GM18858 (cell line): ENCODE data around the gene LCE5A.
"Not testable (repeated sequence)": the region's sequence is repeated elsewhere in the genome, so short reads cannot be mapped to it uniquely, and the experiment has no call there.

Experiments
- ATAC-seq: cut with Tn5 transposase; IDR thresholded peaks from one replicate; pipeline ENCODE4 v1.9.1; 2021; ENCODE audit not compliant: unreplicated experiment

LCE5A gene

GRCh38 chr1:152510503-152510902 is at the start of gene LCE5A:
Gene LCE5A, plus strand, starts transcription at chr1:152510803. Its CDS starts 732 bp downstream, at chr1:152511535.
- ATAC-seq: no peak

GRCh38 chr1:152461544-152461943 is 49.1 kb upstream of the LCE5A start:
- ATAC-seq: no peak

GRCh38 chr1:152462636-152463035 is 48.0 kb upstream of the LCE5A start:
- no peak for ATAC-seq

GRCh38 chr1:152466217-152466616 is 44.4 kb upstream of the LCE5A start:
- ATAC-seq: no peak

GRCh38 chr1:152473887-152474537 is 36.6 kb upstream of the LCE5A start:
- ATAC-seq: no peak

- no peak for ATAC-seq
These were observed 30.6 kb upstream of the LCE5A start for GRCh38 chr1:152479792-152480595.

- ATAC-seq: no peak
These were observed 28.5 kb upstream of the LCE5A start for GRCh38 chr1:152481869-152482664.

- no peak for ATAC-seq
These were observed 24.1 kb upstream of the LCE5A start for GRCh38 chr1:152486400-152487006.

GRCh38 chr1:152487871-152488270 is 22.7 kb upstream of the LCE5A start:
- no peak for ATAC-seq

- not testable (repeated sequence) for ATAC-seq
These were observed 19.1 kb upstream of the LCE5A start for GRCh38 chr1:152491537-152491936.

GRCh38 chr1:152495066-152495675 is 15.4 kb upstream of the LCE5A start:
- no peak for ATAC-seq

GRCh38 chr1:152497273-152497672 is 13.3 kb upstream of the LCE5A start:
- ATAC-seq: no peak

GRCh38 chr1:152501704-152502103 is 8.9 kb upstream of the LCE5A start:
- ATAC-seq: no peak

GRCh38 chr1:152502496-152503180 is 8.0 kb upstream of the LCE5A start:
- no peak for ATAC-seq

- no peak for ATAC-seq
These were observed 5.5 kb upstream of the LCE5A start for GRCh38 chr1:152505083-152505482.

- ATAC-seq: no peak
These were observed 3.6 kb upstream of the LCE5A start for GRCh38 chr1:152506899-152507498.

GRCh38 chr1:152511596-152511995 is 993 bp downstream of the LCE5A start:
- ATAC-seq: no peak

GRCh38 chr1:152513081-152513480 is 2.5 kb downstream of the LCE5A start:
- no peak for ATAC-seq

GRCh38 chr1:152514715-152515433 is 4.3 kb downstream of the LCE5A start:
- ATAC-seq: no peak
